Natural killer cell (primary cell): Measurements from ENCODE around the gene ARHGDIA. TPM values are rescaled to one million over a fixed set of nuclear protein-coding genes. Genes with fewer than 3 reads are reported as not detected.

ENCODE experiments used
- ATAC-seq, 3 donors: fragments of 150-1000 bp in 2 of 3; fragments of 200-7000 bp in 1 of 3; cut with Tn5 transposase; 1 replicate in 1 of 3; 2 replicates in 2 of 3; pipeline ENCODE4 v1.10.0; 2021; ENCODE audit warnings: mild to moderate bottlenecking in 2 of 3, moderate library complexity in 2 of 3
- DNase-seq, 2 donors: peaks; one replicate each; pipeline versions ENCODE4 v3.0.0 to v3.0.0-alpha.2; 2013 to 2021; ENCODE audit warnings: mixed read lengths in 1 of 2
- H3K27ac ChIP-seq: one replicate; pipeline ENCODE4 v1.5.1; 2013; ENCODE audit warnings: mild to moderate bottlenecking, low read length
- H3K27me3 ChIP-seq: one replicate; pipeline ENCODE4 v1.6.1; 2013; ENCODE audit warnings: low read length; ENCODE audit not compliant: control insufficient read depth, insufficient read depth
- H3K36me3 ChIP-seq: one replicate; pipeline ENCODE4 v1.6.1; 2013; ENCODE audit warnings: low read length; ENCODE audit not compliant: control insufficient read depth, insufficient read depth
- H3K4me1 ChIP-seq: one replicate; pipeline ENCODE4 v1.6.1; 2013; ENCODE audit warnings: low read length; ENCODE audit not compliant: control insufficient read depth, insufficient read depth
- H3K4me3 ChIP-seq: one replicate; pipeline ENCODE4 v1.5.1; 2013; ENCODE audit warnings: low read length
- H3K9me3 ChIP-seq: one replicate; pipeline ENCODE4 v1.6.1; 2013; ENCODE audit warnings: low read length; ENCODE audit not compliant: control insufficient read depth, insufficient read depth
- H3K27ac Mint-ChIP-seq, 2 donors: one replicate each; pipeline ENCODE4 v1.8.0; 2022; ENCODE audit warnings: mild to moderate bottlenecking in 2 of 2, mixed read lengths in 2 of 2, moderate library complexity in 1 of 2
- H3K27me3 Mint-ChIP-seq, 2 donors: one replicate each; pipeline ENCODE4 v1.8.0; 2022; ENCODE audit warnings: low read depth in 2 of 2, mixed read lengths in 2 of 2
- H3K36me3 Mint-ChIP-seq: one replicate; pipeline ENCODE4 v1.8.0; 2022; ENCODE audit warnings: mixed read lengths
- H3K4me1 Mint-ChIP-seq, 2 donors: one replicate each; pipeline ENCODE4 v1.8.0; 2022; ENCODE audit warnings: mixed read lengths in 2 of 2
- H3K4me3 Mint-ChIP-seq: one replicate; pipeline ENCODE4 v1.8.0; 2022; ENCODE audit warnings: mild to moderate bottlenecking, moderate library complexity, mixed read lengths
- H3K9me3 Mint-ChIP-seq, 2 donors: one replicate each; pipeline ENCODE4 v1.8.0; 2022; ENCODE audit warnings: mixed read lengths in 2 of 2
- CTCF ChIP-seq: fragments of 200-600 bp; IDR thresholded peaks from one replicate; pipeline ENCODE4 v1.8.0; 2022; ENCODE audit warnings: antibody characterized with exemption
- WGBS: methylation state at CpG from one replicate; pipeline ENCODE4 v1.1.7; 2013; ENCODE audit warnings: missing lambda C conversion rate; ENCODE audit not compliant: insufficient coverage; 5-methylcytosine and 5-hydroxymethylcytosine counted together
- intact Hi-C: fragments of 100-400 bp; cut with micrococcal nuclease; formaldehyde crosslinking; loops from one replicate; pipeline ENCODE4 v1.14.2; 2022
- total RNA-seq, 4 donors: library from RNA; stranded (reverse); fragments of 120-200 nt in 1 of 4; gene quantifications; one replicate each; pipeline versions ENCODE4 v1.2.3 to v1.2.4, GENCODE V29; 2013 to 2022

ARHGDIA gene
- total RNA-seq, 3 donors from 2014 or later (not counting 1 experiment from before 2014, with no cell fraction given) = 600 to 824 (median 689) TPM

DNA sequence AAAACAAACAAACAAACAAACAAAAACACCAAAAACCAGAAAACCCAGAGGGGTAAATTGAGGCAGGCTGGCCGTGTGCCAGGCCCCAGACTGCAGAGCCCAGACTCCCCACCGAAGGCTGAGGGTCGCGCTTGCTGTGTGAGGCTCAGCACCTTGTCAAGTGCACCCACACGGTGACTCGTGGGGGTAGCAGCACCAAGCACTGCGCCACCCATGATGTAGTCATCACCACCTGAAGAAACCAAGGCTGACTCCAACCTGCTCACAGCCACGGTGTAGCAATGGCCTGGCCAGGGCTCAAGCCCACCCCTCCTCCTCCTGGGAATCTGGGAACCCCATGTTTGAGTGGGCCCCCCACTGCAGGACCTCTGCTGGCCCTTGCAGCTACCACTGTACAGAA is 50.0 kb downstream of the ARHGDIA start:
- Histone ChIP-seq H3K4me3 (no peak overlapping the region), H3K27me3 (no peaks in the 10 kb centered on the region), H3K9me3 (no peaks in the 10 kb centered on the region), H3K4me1 (peaks cover 3% of the 10 kb centered on the region), H3K36me3 (peaks cover 7% of the 10 kb centered on the region), H3K27ac (no peak overlapping the region)
- DNase-seq (no peak), ATAC-seq (no peak)
- H3K9me3 Mint-ChIP-seq = no peaks in the 10 kb centered on the region
- WGBS = 88% methylated on average over 8 of the region's 8 CpGs
- H3K27me3 Mint-ChIP-seq = peaks cover 1 to 7% of the 10 kb centered on the region in 2 donors
- intact Hi-C loops = no loop called here
- no peak overlapping the region for H3K27ac Mint-ChIP-seq
- H3K36me3 Mint-ChIP-seq = no peaks in the 10 kb centered on the region
- no peak for TF ChIP-seq CTCF
- no peak overlapping the region for H3K4me3 Mint-ChIP-seq
- peaks cover 0 to 5% of the 10 kb centered on the region in 2 donors for H3K4me1 Mint-ChIP-seq

DNA sequence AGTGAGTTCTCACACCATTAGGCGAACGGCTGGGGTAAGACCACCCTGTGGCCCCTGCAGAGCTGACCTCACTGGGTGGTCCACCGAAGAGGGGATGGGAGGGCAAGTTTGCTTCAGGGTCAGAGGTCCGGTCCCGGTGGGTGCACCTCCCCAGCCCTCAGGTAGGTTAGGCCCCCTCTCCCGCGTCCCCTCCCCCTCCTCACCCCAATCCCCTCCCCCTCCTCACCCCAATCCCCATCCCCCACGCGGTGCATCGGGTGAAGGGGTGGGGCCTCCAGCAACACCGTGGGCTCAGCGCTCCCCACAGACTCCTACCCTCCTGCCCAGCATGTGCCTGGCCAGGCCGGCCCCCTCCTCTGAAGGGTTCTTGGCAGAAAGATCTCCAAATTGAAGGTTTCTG is 51.4 kb downstream of the ARHGDIA start:
- Mint-ChIP-seq H3K4me3 (no peak overlapping the region), H3K36me3 (no peaks in the 10 kb centered on the region), H3K9me3 (no peaks in the 10 kb centered on the region), H3K27me3 (peaks cover 3 to 7% of the 10 kb centered on the region in 2 donors), H3K27ac (no peak overlapping the region), H3K4me1 (no peaks in the 10 kb centered on the region)
- peaks cover 7% of the 10 kb centered on the region for H3K36me3 ChIP-seq
- intact Hi-C loops = no loop called here
- 38% methylated on average over 9 of the region's 13 CpGs for WGBS
- H3K4me3 ChIP-seq = no peak overlapping the region
- H3K27ac ChIP-seq = no peak overlapping the region
- H3K4me1 ChIP-seq = peaks cover 3% of the 10 kb centered on the region
- ATAC-seq (no peak), DNase-seq (no peak)
- no peaks in the 10 kb centered on the region for H3K9me3 ChIP-seq
- no peak for TF ChIP-seq CTCF
- no peaks in the 10 kb centered on the region for H3K27me3 ChIP-seq

- no peaks in the 10 kb centered on the region for H3K9me3 ChIP-seq
- ATAC-seq = no peak
- intact Hi-C loops = no loop called here
- H3K36me3 Mint-ChIP-seq = no peaks in the 10 kb centered on the region
- H3K27me3 Mint-ChIP-seq = peaks cover 3 to 7% of the 10 kb centered on the region in 2 donors
- peaks cover 3% of the 10 kb centered on the region for H3K4me1 ChIP-seq
- H3K4me1 Mint-ChIP-seq = no peaks in the 10 kb centered on the region
- 71% methylated on average over 7 of the region's 7 CpGs for WGBS
- H3K9me3 Mint-ChIP-seq = no peaks in the 10 kb centered on the region
- TF ChIP-seq CTCF = no peak
- no peaks in the 10 kb centered on the region for H3K27me3 ChIP-seq
- H3K27ac Mint-ChIP-seq = no peak overlapping the region
- H3K36me3 ChIP-seq = no peaks in the 10 kb centered on the region
- no peak for DNase-seq
- H3K4me3 ChIP-seq = no peak overlapping the region
- H3K4me3 Mint-ChIP-seq = no peak overlapping the region
- no peak overlapping the region for H3K27ac ChIP-seq
Observed at GRCh38 chr17:81817758-81818147, 53.4 kb downstream of the ARHGDIA start.

Other genes with a start within 250 kb of the ARHGDIA start
- gene NPLOC4, start 234.2 kb downstream of the ARHGDIA start, total RNA-seq = 100 to 1,000 TPM in 1 of 3 donors, 10 to 100 TPM in 2; 96.2 to 117 (median 99.1) TPM
- under 1 TPM; 0.24 to 0.35 (median 0.29) TPM for gene TSPAN10, start 234.1 kb downstream of the ARHGDIA start, total RNA-seq
- gene PDE6G, start 214.8 kb downstream of the ARHGDIA start, total RNA-seq = 10 to 100 TPM; 21.9 to 42.8 (median 26.6) TPM
- gene OXLD1, start 204.7 kb downstream of the ARHGDIA start, total RNA-seq = 10 to 100 TPM; 29.9 to 35.0 (median 32.4) TPM
- gene CCDC137, start 204.6 kb downstream of the ARHGDIA start, total RNA-seq = 10 to 100 TPM; 15.6 to 24.2 (median 22.1) TPM
- gene ARL16, start 187.5 kb downstream of the ARHGDIA start, total RNA-seq = 10 to 100 TPM; 23.3 to 47.9 (median 39.3) TPM
- gene HGS, start 187.3 kb downstream of the ARHGDIA start, total RNA-seq = 100 to 1,000 TPM; 179 to 186 (median 181) TPM
- 10 to 100 TPM; 16.3 to 24.4 (median 17.5) TPM for gene MRPL12, start 168.0 kb downstream of the ARHGDIA start, total RNA-seq
- gene SLC25A10, start 159.1 kb downstream of the ARHGDIA start, total RNA-seq = 1 to 10 TPM; 5.7 to 6.3 (median 5.8) TPM
- gene GCGR, start 67.2 kb downstream of the ARHGDIA start, total RNA-seq = not detected
- gene MCRIP1, start 38.0 kb downstream of the ARHGDIA start, total RNA-seq = 10 to 100 TPM; 81.1 to 95.5 (median 84.2) TPM
- gene PPP1R27, start 36.3 kb downstream of the ARHGDIA start, total RNA-seq = not detected
- 100 to 1,000 TPM; 334 to 468 (median 386) TPM for gene P4HB, start 10.8 kb downstream of the ARHGDIA start, total RNA-seq
- gene ALYREF, start 20.2 kb upstream of the ARHGDIA start, total RNA-seq = 100 to 1,000 TPM in 2 of 3 donors, 10 to 100 TPM in 1; 91.5 to 115 (median 105) TPM
- gene ANAPC11, start 20.4 kb upstream of the ARHGDIA start, total RNA-seq = 10 to 100 TPM; 40.1 to 50.9 (median 41.5) TPM
- gene NPB, start 30.9 kb upstream of the ARHGDIA start, total RNA-seq = under 1 TPM in 2 of 3 donors, not detected in 1; 0.18 to 0.31 TPM
- gene PCYT2, start 40.1 kb upstream of the ARHGDIA start, total RNA-seq = 10 to 100 TPM; 30.6 to 34.4 (median 34.2) TPM
- 100 to 1,000 TPM in 1 of 3 donors, 10 to 100 TPM in 2; 75.8 to 102 (median 94.9) TPM for gene SIRT7, start 46.8 kb upstream of the ARHGDIA start, total RNA-seq
- gene MAFG, start 56.4 kb upstream of the ARHGDIA start, total RNA-seq = 10 to 100 TPM; 11.9 to 14.6 (median 13.2) TPM
- 1 to 10 TPM in 1 of 3 donors, not detected in 2; 3.4 TPM for gene PYCR1, start 66.0 kb upstream of the ARHGDIA start, total RNA-seq
- gene MYADML2, start 75.9 kb upstream of the ARHGDIA start, total RNA-seq = not detected
- not detected for gene NOTUM, start 89.8 kb upstream of the ARHGDIA start, total RNA-seq
- 10 to 100 TPM; 29.7 to 43.5 (median 40.8) TPM for gene ASPSCR1, start 106.3 kb upstream of the ARHGDIA start, total RNA-seq
- 10 to 100 TPM; 22.8 to 29.6 (median 27.0) TPM for gene CENPX, start 151.5 kb upstream of the ARHGDIA start, total RNA-seq
- 10 to 100 TPM; 15.9 to 21.6 (median 16.8) TPM for gene LRRC45, start 152.0 kb upstream of the ARHGDIA start, total RNA-seq
- gene RAC3, start 160.3 kb upstream of the ARHGDIA start, total RNA-seq = 1 to 10 TPM in 2 of 3 donors, under 1 TPM in 1; 0.61 to 2.2 (median 2.1) TPM
- 100 to 1,000 TPM in 2 of 3 donors, 10 to 100 TPM in 1; 93.9 to 171 (median 145) TPM for gene DCXR, start 166.4 kb upstream of the ARHGDIA start, total RNA-seq
- 10 to 100 TPM; 22.7 to 26.7 (median 23.2) TPM for gene RFNG, start 180.5 kb upstream of the ARHGDIA start, total RNA-seq
- 10 to 100 TPM; 78.9 to 87.6 (median 85.3) TPM for gene GPS1, start 180.6 kb upstream of the ARHGDIA start, total RNA-seq
- 100 to 1,000 TPM; 122 to 144 (median 136) TPM for gene DUS1L, start 194.5 kb upstream of the ARHGDIA start, total RNA-seq
- 10 to 100 TPM; 53.8 to 56.2 (median 54.0) TPM for gene FASN, start 226.9 kb upstream of the ARHGDIA start, total RNA-seq